Tibial nerve (tissue), 4 donors: ENCODE measurements around the gene ADO. TPM values are rescaled to one million over a fixed set of nuclear protein-coding genes. Genes with fewer than 3 reads are reported as not detected.

ENCODE experiments used
- DNase-seq, 2 donors: peaks; one replicate each; pipeline ENCODE4 v3.0.0-alpha.2; 2019; ENCODE audit warnings: low spot score in 2 of 2
- H3K27ac ChIP-seq, 4 donors: fragments of 200-600 bp; sonication (generic) in 3 of 4; one replicate each; pipeline ENCODE4 v1.5.1; 2017 to 2019; ENCODE audit warnings: mild to moderate bottlenecking in 1 of 4
- H3K27me3 ChIP-seq, 2 donors: fragments of 200-600 bp; sonication (generic) in 1 of 2; one replicate each; pipeline versions ENCODE4 v1.5.1 to v1.6.0; 2017 to 2019
- H3K36me3 ChIP-seq, 3 donors: fragments of 200-600 bp; sonication (generic); one replicate each; pipeline ENCODE4 v1.5.1; 2018 to 2019
- H3K4me1 ChIP-seq, 4 donors: fragments of 200-600 bp; sonication (generic) in 3 of 4; one replicate each; pipeline ENCODE4 v1.5.1; 2017 to 2019
- H3K4me3 ChIP-seq, 4 donors: fragments of 200-600 bp; sonication (generic) in 3 of 4; one replicate each; pipeline ENCODE4 v1.5.1; 2017 to 2019; ENCODE audit warnings: mild to moderate bottlenecking in 1 of 4, moderate library complexity in 1 of 4
- H3K9me3 ChIP-seq, 4 donors: fragments of 200-600 bp; sonication (generic) in 3 of 4; one replicate each; pipeline ENCODE4 v1.5.1; 2017 to 2019
- EP300 ChIP-seq, 2 donors: sonication (generic); formaldehyde crosslinking; IDR thresholded peaks; one replicate each; pipeline ENCODE4 v1.6.1; 2017; ENCODE audit warnings: antibody characterized with exemption in 2 of 2, mild to moderate bottlenecking in 1 of 2
- POLR2A ChIP-seq, 2 donors: fragments of 450-650 bp; IDR thresholded peaks; one replicate each; pipeline ENCODE4 v1.6.1; 2017; ENCODE audit warnings: antibody characterized with exemption in 2 of 2, mild to moderate bottlenecking in 2 of 2, moderate library complexity in 2 of 2
- WGBS, 2 donors: methylation state at CpG; one replicate each; pipeline ENCODE4 v1.1.5; 2018; 5-methylcytosine and 5-hydroxymethylcytosine counted together
- total RNA-seq, 4 donors: library from RNA; depleted of rRNA; stranded (reverse); fragments of >200 nt; gene quantifications; one replicate each; pipeline ENCODE4 v1.1.0, GENCODE V29; 2016
- TF ChIP-seq, protein P1 (sequence below), 5 experiments: fragments of 200-600 bp in 3 of 5; fragments of 450-650 bp in 2 of 5; sonication (generic) in 3 of 5; IDR thresholded peaks; one replicate each; pipeline ENCODE4 v1.5.1; 2016 to 2019; ENCODE audit warnings: antibody characterized with exemption in 5 of 5, mild to moderate bottlenecking in 3 of 5, moderate library complexity in 2 of 5

Gene ADO
- total RNA-seq, 4 donors from 2014 or later, result 36.9 to 73.9 (median 48.1) TPM

DNA sequence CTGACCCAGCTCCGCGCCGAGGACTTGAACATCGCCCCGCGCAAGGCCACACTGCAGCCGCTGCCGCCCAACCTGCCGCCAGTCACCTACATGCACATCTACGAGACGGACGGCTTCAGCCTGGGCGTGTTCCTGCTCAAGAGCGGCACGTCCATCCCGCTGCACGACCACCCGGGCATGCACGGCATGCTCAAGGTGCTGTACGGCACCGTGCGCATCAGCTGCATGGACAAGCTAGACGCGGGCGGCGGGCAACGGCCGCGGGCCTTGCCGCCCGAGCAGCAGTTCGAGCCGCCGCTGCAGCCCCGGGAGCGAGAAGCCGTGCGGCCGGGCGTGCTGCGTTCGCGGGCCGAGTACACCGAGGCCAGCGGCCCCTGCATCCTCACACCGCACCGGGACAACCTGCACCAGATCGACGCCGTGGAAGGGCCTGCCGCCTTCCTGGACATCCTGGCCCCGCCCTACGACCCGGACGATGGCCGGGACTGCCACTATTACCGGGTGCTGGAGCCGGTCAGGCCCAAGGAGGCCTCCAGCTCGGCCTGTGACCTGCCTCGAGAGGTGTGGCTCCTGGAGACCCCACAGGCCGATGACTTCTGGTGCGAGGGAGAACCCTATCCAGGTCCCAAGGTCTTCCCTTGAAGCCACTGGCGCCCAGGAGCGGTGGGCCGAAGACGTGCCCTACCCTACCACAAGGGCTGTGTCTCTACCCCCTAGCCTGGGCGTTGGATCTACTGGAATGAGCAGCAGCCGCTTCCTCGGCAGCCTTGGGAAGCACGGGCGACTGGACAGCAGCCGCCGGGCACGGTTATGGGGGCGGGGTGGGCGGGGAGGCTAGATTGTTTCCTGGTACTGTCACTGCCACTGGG is 945 bp downstream of the ADO start:
- no peaks in the 10 kb centered on the region for H3K27me3 ChIP-seq
- WGBS, 2 donors, result 7 to 8% methylated on average over 10 to 36 of the region's 77 CpGs
- H3K4me3 ChIP-seq, result peak overlapping the region; percentile 57 to 91 (median 72)
- H3K27ac ChIP-seq, result peak overlapping the region; percentile 78 to 96 (median 90)
- H3K4me1 ChIP-seq, result peaks cover 0 to 44% (median 18%) of the 10 kb centered on the region in 4 donors
- DNase-seq, result no peak
- TF ChIP-seq EP300 (IDR thresholded peaks at IDR 0.05), result peak in 1 of 2 donors; percentile 2
- no peak for TF ChIP-seq POLR2A (IDR thresholded peaks at IDR 0.05)
- TF ChIP-seq, protein P1, sequence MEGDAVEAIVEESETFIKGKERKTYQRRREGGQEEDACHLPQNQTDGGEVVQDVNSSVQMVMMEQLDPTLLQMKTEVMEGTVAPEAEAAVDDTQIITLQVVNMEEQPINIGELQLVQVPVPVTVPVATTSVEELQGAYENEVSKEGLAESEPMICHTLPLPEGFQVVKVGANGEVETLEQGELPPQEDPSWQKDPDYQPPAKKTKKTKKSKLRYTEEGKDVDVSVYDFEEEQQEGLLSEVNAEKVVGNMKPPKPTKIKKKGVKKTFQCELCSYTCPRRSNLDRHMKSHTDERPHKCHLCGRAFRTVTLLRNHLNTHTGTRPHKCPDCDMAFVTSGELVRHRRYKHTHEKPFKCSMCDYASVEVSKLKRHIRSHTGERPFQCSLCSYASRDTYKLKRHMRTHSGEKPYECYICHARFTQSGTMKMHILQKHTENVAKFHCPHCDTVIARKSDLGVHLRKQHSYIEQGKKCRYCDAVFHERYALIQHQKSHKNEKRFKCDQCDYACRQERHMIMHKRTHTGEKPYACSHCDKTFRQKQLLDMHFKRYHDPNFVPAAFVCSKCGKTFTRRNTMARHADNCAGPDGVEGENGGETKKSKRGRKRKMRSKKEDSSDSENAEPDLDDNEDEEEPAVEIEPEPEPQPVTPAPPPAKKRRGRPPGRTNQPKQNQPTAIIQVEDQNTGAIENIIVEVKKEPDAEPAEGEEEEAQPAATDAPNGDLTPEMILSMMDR (IDR thresholded peaks at IDR 0.05), result no peak
- H3K36me3 ChIP-seq, result peaks cover 0 to 7% (median 0%) of the 10 kb centered on the region in 3 donors
- H3K9me3 ChIP-seq, result no peaks in the 10 kb centered on the region

DNA sequence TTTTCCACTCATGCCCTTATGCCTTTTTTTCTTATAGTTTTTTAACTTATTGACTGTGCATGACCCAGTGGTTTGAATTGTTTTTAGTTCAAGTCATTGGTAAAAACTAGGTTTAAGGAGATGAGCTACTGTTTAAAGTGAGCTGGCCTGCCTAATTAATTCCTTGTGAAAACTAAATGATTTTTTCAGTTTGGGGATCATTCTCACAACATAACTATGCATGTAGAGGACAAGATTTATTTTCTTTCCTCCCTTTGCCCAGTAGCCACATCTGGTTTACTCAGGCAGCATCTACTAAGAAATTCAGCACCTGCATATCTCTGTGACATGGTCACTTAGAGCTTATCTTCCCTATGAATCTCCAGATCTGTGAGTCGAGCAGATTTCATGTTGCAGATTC is 1.7 kb downstream of the ADO start:
- Histone ChIP-seq H3K4me3 (peak overlapping the region; percentile 57 to 91 (median 72)), H3K27me3 (no peaks in the 10 kb centered on the region), H3K9me3 (no peaks in the 10 kb centered on the region), H3K36me3 (peaks cover 0 to 7% (median 0%) of the 10 kb centered on the region in 3 donors), H3K27ac (peak overlapping the region in 2 of 4 donors; percentile 6 to 96), H3K4me1 (peaks cover 0 to 44% (median 18%) of the 10 kb centered on the region in 4 donors)
- DNase-seq, result no peak
- WGBS, 2 donors, result 50 to 54% methylated on average over 1 of the region's 1 CpG
- no peak for TF ChIP-seq EP300 (IDR thresholded peaks at IDR 0.05)
- TF ChIP-seq, protein P1 (IDR thresholded peaks at IDR 0.05), result no peak

DNA sequence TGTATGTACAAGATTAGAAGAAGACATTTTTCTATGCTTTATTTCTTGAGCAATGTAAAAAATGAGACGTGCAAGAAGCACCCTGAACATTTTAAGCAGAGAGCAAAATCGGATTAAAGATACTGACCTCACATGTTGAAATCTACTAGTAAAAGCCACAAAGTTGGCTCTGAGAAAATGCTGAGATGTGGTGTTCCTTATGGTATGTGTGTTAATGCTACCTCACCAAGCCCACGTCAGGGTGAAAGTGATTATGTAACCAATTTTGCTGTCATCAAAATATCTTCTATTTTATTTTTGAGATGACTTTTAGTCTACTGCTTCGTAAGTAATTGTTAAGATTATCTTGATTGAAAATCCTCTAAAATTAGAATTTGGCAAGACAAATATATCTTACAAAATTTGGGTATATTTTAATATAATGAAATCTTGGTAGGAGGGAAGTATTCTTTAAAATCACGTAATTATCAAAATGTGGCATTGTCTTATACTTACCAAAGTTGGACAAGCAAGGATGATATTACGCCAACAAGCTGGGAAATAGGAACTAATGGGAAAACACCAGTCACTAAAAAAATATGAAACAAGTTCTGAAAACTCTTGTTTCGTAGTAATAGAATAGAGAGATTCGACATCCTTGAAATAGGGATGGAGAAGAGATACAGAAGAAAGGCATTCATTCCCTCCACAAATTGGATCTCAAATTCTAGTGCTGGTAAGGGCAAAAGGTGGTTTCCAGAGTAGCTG is 5.8 kb downstream of the ADO start:
- peaks cover 0 to 9% of the 10 kb centered on the region in 2 donors for H3K27me3 ChIP-seq

DNA sequence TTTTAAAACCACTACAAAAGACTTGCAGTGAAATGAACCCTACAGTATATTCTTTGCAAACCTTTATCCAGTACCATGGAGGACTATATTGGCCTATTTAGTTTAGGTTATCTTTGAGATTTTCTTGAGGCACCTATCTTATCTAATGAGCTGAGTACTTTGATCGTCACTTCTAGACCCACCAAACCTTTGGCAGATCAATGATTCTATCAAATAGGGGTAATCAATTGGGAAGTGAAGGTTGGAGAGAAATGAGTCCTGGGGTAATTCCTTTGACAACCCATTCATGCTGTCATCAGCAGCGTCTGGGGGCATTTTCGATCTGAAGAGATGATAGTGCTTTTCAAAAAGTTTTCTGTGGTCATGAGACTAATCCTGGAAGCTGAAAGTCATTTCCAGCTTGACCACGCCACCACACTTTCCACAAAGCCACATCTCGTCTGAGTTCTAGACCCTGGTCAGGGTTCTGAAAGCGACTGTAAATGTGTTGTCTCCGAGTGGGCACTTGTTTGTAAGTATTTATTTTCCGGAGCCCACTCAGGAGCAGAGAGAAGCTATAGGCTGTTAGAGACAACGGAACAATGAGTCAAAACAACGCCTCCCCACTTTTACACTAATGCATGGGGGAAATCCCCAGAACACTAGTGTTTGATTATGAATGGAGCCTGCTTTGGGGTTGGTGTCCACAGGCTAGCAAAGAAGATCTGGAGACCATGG is 6.8 kb downstream of the ADO start:
- TF ChIP-seq POLR2A (IDR thresholded peaks at IDR 0.05) (no peak), EP300 (IDR thresholded peaks at IDR 0.05) (no peak)
- TF ChIP-seq, protein P1 (IDR thresholded peaks at IDR 0.05), result no peak
- 77 to 78% methylated on average over 10 of the region's 10 CpGs for WGBS, 2 donors
- peaks cover 0 to 52% (median 25%) of the 10 kb centered on the region in 4 donors for H3K4me1 ChIP-seq
- H3K4me3 ChIP-seq, result peak overlapping the region in 1 of 4 donors; percentile 92
- H3K9me3 ChIP-seq, result no peaks in the 10 kb centered on the region
- peak overlapping the region in 2 of 4 donors; percentile 3 to 45 for H3K27ac ChIP-seq
- DNase-seq, result no peak
- H3K27me3 ChIP-seq, result peaks cover 0 to 16% of the 10 kb centered on the region in 2 donors
- H3K36me3 ChIP-seq, result peaks cover 0 to 24% (median 0%) of the 10 kb centered on the region in 3 donors

More for the DNA sequence above, 5.8 kb downstream of the ADO start:
- no peak for DNase-seq
- no peaks in the 10 kb centered on the region for H3K9me3 ChIP-seq
- H3K4me1 ChIP-seq, result peaks cover 0 to 55% (median 27%) of the 10 kb centered on the region in 4 donors
- TF ChIP-seq POLR2A (IDR thresholded peaks at IDR 0.05) (no peak), EP300 (IDR thresholded peaks at IDR 0.05) (no peak)
- TF ChIP-seq, protein P1 (IDR thresholded peaks at IDR 0.05), result no peak
- H3K4me3 ChIP-seq, result no peak overlapping the region
- H3K36me3 ChIP-seq, result peaks cover 0 to 24% (median 0%) of the 10 kb centered on the region in 3 donors
- H3K27ac ChIP-seq, result peak overlapping the region in 2 of 4 donors; percentile 36 to 45
- 83 to 88% methylated on average over 8 of the region's 8 CpGs for WGBS, 2 donors
